Hematopoietic multipotent progenitor cell (in vitro differentiated cells): ENCODE measurements around the gene CCSER1. TPM values are rescaled to one million over a fixed set of nuclear protein-coding genes. Genes with fewer than 3 reads are reported as not detected.
A peak's percentile ranks its signal among the peaks of the same experiment; 100 is the strongest.
"Not testable (repeated sequence)": the region's sequence is repeated elsewhere in the genome, so short reads cannot be mapped to it uniquely, and the experiment has no call there.

ENCODE experiments used
- DNase-seq, 3 donors: peaks; one replicate each; pipeline ENCODE4 v3.0.0-alpha.2; 2011 to 2015; ENCODE audit warnings: low read depth in 2 of 3, low spot score in 2 of 3
- total RNA-seq: library from RNA; depleted of rRNA; stranded (reverse); fragments of >200 nt; gene quantifications from one replicate; pipeline ENCODE4 v1.2.3, GENCODE V29; 2012

Gene CCSER1
- total RNA-seq, 1 donor, result 15.3 TPM

DNA sequence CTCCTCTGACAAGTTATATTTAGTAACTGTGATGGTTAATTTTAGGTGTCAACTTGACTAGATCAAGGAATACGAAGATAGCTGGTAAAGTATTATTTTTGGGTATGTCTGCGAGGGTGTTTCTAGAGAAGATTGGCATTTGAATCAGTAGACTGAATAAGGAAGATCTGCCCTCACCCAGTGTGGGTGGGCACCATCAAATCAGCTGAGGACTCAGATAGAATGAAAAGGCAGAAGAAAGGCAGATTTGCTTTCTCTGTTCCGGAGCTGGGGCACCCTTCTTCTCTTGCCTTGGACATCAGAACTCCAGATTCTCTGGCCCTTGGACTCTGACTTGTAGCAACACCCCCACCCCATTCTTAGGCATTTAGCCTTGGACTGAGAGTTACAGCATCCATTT is 981.6 kb downstream of the CCSER1 start:
- DNase-seq, result no peak

DNA sequence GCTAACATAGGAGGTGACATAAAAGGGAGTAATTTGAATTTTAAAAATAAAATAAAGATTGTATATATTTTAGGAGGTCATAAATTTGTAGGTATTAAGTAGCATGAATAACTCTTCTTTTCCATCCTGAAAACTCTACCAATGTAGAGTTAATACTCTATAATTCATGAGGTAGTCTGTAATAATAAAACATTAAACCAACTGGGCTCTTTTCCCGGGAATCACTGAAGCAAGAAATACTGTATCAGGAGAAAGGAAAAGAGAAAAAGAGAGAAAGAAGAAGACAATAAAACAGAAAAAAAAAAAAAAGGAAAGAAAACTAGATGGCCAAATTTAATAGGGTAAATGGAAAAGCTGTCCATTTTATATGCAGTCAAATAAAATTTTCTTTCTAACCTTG is 984.4 kb downstream of the CCSER1 start:
- DNase-seq, result no peak

DNA sequence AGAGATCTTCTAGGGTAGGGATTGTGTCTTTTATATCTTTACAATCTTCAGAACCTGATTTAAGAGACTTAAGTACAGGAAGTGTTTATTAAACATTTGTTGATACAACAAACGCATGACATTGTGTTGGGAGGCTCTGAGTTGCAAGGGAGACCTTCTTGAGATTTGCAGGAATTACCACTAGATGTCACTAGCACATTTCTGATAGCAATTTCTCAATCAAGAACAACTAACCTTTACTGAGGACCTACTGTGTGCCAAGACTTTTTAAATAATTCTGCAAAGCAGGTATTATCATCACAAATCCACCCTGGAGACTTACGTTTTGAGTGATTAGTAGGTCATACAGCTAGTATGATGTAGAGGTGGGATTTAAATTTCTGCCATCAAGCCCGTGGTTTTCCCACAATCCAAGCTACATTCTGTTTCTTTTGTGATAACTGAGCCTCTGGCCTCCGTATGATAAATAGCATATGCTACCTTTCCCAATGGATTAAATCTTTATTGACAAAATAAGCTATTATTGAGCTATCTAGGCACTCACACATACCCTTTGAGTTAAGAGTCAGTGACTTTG is 986.0 kb downstream of the CCSER1 start:
- peak in 1 of 3 donors; percentile 11 for DNase-seq

DNA sequence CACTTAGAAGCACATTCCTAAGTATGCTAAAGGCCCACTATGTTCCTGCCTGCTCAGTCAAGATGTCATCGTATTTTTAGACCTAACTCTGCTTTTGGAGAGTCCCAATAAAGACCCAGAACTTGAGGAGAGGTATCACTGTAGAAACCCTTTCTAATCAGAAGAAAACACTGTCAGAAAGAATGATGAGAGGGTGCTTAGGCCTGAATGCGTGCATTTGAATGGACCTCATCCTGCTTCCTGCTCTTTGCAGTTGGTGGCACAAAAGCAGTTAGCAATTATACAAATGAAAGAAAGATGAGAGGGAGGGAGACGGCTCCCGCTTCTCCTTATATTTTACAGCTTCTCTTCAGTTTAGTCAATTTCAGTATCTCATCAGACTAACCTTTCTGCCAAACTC is 987.2 kb downstream of the CCSER1 start:
- no peak for DNase-seq

- peak in 2 of 3 donors; percentile 9 to 38 for DNase-seq
These were observed 989.7 kb downstream of the CCSER1 start for GRCh38 chr4:91116861-91117260.

GRCh38 chr4:91118597-91118996 is 991.4 kb downstream of the CCSER1 start:
- no peak for DNase-seq

DNA sequence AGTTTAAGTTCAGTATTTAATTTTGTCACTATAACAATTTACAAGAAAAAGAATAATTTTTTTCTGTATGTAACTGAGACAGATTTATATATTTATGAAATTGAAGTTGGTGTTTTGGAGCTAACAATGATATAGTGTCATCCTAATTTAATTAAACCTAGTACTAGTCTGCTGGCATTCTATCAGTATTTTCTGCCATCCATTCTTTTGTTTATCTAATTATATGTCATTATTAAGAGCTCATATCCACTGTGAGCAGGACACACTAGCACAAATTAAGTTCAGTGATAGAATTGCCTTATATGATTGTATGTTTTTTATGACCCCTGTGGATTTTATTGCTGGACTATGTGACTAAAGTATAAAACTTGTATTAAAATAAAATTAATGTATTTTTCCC is 996.5 kb downstream of the CCSER1 start:
- DNase-seq, result no peak

- no peak for DNase-seq
These were observed 1000.0 kb downstream of the CCSER1 start for GRCh38 chr4:91127192-91127591.

GRCh38 chr4:91127831-91128230 is 1000.6 kb downstream of the CCSER1 start:
- DNase-seq, result no peak

DNA sequence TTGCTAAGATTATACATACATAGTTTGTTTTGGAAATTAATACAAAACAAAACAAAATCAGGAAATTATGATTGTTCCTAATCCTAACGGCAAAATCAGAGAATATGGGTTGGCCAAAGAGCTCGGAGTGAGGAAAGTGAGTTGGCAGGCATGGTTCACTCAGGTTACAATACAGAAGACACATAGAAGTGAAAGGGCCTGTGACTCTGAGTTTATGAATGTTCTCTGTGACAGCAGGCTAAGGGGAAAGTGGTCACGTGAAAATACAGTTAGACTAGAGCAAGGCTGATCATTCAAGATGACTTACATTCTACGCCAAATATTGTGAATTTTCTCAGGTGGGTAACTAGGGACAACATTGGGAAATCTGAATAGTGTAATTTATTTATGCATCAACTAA is 1001.3 kb downstream of the CCSER1 start:
- no peak for DNase-seq

- DNase-seq, result no peak
These were observed 1019.9 kb downstream of the CCSER1 start for GRCh38 chr4:91147067-91147466.

GRCh38 chr4:91154041-91154440 is 1026.8 kb downstream of the CCSER1 start:
- DNase-seq, result not testable (repeated sequence)

DNA sequence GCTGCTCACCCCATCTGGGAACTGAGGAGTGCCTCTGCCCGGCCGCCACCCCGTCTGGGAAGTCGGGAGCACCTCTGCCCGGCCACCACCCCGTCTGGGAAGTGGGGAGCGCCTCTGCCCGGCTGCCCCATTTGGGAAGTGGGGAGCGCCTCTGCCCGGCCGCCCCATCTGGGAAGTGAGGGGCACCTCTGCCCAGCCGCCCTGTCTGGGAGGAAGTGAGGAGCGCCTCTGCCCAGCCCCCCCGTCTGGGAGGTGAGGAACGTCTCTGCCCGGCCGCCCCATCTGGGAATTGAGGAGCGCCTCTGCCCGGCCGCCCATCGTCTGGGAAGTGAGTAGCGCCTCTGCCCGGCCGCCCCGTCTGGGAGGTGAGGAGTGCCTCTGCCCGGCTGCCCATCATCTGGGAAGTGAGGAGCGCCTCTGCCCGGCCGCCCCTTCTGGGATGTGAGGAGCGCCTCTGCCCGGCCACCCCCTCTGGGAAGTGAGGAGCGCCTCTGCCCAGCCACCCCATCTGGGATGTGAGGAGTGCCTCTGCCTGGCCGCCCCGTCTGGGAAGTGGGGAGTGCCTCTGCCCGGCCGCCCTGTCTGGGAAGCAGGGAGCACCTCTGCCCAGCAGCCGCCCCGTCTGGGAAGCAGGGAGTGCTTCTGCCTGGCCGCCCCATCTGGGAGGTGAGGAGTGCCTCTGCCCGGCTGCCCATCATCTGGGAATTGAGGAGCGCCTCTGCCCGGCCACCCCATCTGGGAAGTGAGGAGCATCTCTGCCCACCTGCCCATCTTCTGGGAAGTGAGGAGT is 1040.9 kb downstream of the CCSER1 start:
- DNase-seq, result not testable (repeated sequence)

DNA sequence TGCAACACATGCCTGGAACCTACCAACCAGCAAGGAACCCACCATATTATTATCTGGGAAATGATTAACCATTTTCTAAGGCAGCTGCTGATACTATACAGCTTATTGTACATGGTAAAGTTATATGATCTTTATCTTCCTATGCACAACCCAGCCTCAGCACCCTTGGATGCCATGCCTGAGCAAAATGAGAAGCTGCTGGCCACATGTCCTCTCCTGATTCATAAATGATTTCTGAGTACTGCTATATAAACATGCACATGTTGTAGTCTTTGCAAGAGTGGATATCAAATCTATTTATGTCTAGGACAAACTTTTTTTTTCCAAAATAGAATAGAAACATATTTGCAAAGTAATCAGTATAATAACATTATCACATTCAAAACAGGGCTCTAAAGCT is 1043.6 kb downstream of the CCSER1 start:
- no peak for DNase-seq

DNA sequence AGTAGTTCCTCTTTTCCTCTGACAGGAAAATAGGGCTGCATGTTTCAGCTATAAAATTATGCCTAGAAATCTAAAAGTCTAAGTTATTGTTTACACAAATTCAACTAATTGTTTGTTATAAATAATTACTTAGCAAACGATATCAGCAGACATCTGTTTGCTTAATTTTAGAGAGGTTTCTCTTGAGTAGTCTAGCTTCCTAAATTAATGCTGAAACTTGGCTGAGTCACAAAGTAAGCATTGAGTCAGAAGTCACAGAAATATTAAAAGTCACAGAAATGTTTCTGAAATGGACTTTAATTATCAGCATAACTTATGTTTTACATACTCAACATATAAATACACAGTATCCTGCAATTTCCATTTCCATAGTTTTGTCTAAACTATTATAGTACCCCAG is 1044.0 kb downstream of the CCSER1 start:
- DNase-seq, result no peak

DNA sequence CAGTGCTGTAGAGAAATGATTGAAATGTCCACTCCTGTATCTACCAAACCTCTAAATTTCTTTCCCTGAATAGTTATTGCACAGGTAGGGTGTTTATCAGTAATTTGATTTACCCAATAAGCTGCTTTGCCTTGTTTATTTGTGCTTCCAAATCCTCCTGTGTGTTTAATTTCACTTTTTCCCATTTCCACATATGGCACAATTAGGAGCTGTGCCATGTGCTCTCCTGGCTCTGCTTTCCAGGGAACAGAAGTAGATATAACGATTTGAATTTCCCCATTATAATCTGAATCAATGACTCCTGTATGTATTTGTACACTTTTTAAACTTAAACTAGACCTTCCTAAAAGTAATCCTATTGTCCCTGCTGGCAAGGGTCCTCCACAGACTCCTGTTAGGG is 1057.9 kb downstream of the CCSER1 start:
- not testable (repeated sequence) for DNase-seq

DNA sequence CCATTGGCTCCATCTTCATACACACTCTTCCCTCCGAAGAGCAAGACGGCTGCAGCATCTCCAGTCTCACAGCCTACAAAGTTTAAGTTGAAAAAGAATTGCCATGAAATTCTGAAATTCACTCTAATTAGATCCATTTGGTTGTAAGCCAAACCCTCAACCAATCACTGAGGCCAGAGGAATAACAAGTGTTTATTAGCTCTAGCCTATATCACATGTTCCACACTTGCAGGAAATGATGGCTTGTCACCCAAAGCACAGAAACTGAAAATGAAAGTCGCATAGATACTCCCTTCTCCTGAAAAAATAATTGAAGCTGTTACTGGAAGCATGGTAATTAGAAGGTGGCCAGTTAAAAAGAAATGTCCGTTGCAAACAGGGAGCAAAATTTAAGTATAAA is 1071.8 kb downstream of the CCSER1 start:
- no peak for DNase-seq

DNA sequence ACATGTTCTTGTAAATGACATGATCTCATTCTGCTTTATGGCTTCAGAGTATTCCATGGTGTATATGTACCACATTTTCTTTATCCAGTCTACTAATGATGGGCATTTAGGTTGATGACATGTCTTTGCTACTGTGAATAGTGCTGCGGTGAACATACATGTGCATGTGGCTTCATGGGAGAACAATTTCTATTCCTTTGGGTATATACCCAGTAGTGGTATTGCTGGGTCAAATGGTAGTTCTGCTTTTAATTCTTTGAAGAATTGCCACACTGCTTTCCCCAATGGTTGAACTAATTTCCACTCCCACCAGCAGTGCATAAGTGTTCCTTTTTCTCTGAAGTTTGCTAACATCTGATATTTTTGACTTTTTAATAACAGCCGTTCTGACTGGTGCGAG is 1080.3 kb downstream of the CCSER1 start:
- no peak for DNase-seq

- no peak for DNase-seq
These were observed 1085.0 kb downstream of the CCSER1 start for GRCh38 chr4:91212211-91212610.

GRCh38 chr4:91217831-91218403 is 1090.7 kb downstream of the CCSER1 start:
- not testable (repeated sequence) for DNase-seq

DNA sequence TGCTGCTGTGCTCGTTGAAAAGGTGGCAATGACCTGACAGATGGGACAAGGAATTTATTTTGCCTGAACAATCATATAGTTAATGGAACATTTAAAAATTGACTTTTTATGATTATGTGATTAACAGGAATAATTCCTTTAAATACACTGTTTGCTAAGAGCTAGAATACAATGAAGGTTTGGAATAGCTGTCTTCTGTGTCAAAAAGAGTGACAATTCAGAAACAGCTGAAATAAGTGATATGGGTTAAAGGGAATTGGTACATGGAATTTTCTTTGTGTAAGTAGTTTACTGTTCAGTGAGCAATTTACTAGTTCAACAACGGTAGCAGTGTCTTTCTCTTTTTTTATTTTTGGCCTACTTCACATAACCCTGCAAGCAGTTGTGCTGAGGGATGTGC is 1093.1 kb downstream of the CCSER1 start:
- no peak for DNase-seq

- DNase-seq, result no peak
These were observed 1094.8 kb downstream of the CCSER1 start for GRCh38 chr4:91222014-91222413.
